ENCODE measurements around the gene USP26.
"Not testable (repeated sequence)": the region's sequence is repeated elsewhere in the genome, so short reads cannot be mapped to it uniquely, and the experiment has no call there.

USP26 gene, protein sequence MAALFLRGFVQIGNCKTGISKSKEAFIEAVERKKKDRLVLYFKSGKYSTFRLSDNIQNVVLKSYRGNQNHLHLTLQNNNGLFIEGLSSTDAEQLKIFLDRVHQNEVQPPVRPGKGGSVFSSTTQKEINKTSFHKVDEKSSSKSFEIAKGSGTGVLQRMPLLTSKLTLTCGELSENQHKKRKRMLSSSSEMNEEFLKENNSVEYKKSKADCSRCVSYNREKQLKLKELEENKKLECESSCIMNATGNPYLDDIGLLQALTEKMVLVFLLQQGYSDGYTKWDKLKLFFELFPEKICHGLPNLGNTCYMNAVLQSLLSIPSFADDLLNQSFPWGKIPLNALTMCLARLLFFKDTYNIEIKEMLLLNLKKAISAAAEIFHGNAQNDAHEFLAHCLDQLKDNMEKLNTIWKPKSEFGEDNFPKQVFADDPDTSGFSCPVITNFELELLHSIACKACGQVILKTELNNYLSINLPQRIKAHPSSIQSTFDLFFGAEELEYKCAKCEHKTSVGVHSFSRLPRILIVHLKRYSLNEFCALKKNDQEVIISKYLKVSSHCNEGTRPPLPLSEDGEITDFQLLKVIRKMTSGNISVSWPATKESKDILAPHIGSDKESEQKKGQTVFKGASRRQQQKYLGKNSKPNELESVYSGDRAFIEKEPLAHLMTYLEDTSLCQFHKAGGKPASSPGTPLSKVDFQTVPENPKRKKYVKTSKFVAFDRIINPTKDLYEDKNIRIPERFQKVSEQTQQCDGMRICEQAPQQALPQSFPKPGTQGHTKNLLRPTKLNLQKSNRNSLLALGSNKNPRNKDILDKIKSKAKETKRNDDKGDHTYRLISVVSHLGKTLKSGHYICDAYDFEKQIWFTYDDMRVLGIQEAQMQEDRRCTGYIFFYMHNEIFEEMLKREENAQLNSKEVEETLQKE

GRCh38 chrX:133097031-133097430, at the start of gene USP26:
TSS of gene USP26 (minus strand) at chrX:133097109. CDS start at chrX:133028220, 68,889 bp downstream.
- no peak for DNase-seq

- no peak for DNase-seq
Measured at GRCh38 chrX:133134282-133134681, 37.4 kb upstream of the USP26 start.

- DNase-seq, result no peak
Measured at GRCh38 chrX:133120406-133120805, 23.5 kb upstream of the USP26 start.

GRCh38 chrX:133094098-133094731, 2.7 kb downstream of the USP26 start:
- DNase-seq, result no peak

DNA sequence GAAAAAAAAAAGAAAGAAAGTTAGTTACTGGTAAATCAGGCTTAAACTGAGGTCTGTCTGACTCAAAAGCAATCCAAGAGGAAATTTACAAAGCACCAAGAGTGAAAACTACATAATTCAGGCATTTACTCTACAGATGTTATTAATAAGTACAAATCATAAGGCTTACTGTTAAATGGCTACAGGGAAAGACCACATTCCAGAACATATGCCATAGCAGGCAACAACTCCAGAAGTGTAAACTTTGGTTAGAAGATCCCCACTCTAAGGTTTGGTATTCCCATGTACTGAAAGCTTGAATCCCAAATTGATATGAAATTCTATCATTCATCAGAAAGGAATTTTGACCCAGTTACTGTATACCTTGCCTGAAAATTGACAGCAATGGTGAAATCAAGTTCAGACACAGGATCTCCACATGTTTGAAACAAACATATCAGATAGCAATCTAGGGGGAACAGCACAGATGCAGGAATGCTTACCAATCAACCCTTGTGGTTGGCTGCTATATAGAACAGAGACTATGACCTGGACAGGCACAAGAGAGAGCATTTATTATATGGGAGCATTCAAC, 6.6 kb downstream of the USP26 start:
- DNase-seq, result no peak

- DNase-seq, result no peak
Measured at GRCh38 chrX:133089411-133089810, 7.5 kb downstream of the USP26 start.

DNA sequence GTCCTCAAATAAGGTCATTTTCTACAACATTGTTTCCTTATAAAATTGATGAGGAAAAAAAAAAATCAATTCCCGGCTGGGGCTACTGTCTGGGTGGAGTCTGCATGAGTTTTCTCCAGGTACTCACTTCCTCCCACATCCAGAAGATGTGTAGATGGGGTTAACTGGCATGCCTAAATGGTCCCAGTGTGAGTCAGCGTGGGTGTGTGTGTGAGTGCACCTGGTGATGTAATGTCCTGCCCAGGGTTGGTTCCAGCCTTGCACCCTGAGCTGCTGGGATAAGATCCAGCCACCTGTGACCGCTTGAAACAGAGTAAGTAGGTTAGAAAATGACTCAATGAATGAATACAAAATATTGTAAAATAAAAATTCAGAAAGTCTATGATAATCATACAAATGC, 11.1 kb downstream of the USP26 start:
- DNase-seq, result no peak

DNA sequence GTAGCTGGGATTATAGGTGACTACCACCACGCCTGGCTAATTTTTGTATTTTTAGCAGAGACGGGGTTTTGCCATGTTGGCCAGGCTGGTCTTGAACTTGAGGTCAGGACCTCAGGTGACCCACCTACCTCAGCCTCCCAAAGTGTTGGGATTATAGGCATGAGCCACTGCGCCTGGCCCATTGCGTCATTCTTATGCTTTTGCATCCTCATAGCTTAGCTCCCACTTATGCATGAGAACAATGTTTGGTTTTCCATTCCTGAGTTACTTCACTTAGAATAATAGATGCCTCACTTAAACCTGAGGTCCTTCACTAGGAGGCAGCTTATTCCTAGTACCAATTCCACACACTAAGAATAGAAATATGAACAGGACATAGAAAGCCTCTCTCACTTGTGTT, 11.9 kb downstream of the USP26 start:
- not testable (repeated sequence) for DNase-seq

- no peak for DNase-seq
Measured at GRCh38 chrX:133083899-133084298, 13.0 kb downstream of the USP26 start.

DNA sequence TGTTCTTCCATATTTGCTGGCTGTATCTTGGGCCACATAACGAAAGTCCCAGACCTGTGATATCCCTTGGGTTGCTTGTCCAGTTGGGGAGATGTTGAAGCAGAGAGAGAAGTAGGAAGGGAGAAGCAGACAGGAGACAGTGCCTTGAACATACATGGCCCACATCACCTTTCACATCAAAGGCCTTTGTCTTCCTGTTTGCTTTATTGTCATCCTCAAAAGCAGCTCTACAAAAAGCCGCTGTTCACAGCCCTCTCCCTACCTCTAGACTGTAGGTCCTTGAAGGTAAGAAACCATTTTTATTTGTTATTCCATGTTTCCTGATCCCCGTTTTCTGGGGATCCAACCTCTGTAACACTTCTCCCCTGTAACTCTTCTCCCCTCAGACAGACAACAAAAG, 14.9 kb downstream of the USP26 start:
- no peak for DNase-seq

- DNase-seq, result not testable (repeated sequence)
Measured at GRCh38 chrX:133077856-133078255, 19.1 kb downstream of the USP26 start.

- DNase-seq, result no peak
Measured at GRCh38 chrX:133072566-133072965, 24.3 kb downstream of the USP26 start.

DNA sequence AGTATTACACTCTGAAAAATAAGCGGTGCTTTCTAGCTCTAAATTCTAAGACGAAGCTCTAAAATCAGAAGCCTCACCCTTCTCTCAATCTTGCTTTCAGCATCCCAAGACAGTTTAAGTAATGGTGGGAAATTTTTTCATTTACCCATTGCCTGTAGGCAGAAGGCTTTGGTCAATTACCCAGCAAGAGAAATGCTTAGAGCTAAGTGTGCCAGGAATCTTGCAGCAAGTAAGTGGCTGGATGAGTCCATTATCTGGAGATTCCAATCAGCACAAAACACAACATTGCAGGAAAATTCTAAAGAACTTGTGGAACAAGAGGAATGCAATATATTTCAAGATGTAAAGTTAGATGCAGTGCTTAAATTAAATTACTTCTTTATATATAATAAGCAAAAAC, 28.4 kb downstream of the USP26 start:
- DNase-seq, result no peak

- no peak for DNase-seq
Measured at GRCh38 chrX:133056341-133056740, 40.6 kb downstream of the USP26 start.

DNA sequence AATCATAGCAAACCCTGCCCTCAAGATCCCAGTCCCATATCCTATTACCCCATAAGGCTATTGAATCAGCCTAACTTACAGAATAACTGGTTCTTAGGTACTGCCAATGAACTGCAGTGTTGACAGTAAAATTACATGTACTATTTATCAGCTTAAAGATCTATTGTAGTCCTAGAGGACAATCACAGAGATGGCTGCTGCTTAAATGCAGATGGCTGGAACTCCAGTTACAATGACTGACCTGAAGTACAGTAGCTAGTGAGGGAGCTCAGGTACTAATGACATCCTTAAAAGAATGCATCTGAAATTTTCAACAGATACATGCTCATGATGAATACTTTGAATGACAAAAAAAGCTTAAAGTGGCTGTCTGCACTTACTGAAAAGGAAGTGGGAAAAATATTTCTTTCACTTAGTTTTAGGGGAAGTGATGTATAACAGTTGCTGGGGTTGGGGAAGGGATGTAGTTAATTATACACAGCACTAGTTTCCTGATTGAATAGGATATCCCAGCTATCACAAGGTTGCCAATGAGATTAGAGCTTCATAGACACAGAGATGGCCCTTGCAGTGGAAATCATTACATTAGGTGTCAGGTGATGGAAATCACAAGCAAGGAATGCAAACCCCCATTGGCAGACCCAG, 42.0 kb downstream of the USP26 start:
- no peak for DNase-seq

DNA sequence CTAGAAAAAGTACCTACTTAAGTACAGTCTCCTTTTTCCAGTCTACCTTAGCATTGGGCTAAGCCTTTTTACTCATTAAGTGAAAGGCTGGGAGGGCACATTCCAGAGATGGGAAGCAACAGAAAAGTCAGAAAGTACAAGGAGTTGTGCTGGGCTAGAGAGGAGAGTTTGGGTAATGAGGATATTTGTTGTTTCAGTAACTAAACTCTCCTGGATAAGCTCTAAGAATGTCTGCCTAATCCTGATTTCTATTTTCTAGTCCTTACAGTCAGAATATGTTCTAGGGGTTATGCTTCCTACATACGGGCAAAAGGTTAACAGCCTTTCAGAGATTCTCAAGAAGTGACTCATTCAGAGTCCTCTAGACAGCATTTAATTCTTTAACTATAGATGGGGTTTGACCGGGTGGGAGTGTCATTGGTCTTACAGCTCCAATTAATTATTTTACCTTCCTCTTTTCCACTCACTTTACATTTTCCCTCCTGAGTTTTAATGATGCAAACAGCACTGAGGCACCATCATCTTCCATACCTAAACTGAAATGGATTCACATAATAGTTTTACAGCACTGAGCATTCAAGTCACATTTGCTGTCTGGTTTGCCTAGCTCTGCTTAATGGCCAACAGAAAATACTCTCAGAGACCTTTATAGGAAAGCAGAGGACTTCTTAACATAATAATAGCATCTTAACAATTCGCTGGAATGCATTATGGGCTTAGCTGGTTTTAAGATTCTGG, 42.9 kb downstream of the USP26 start:
- DNase-seq, result no peak

DNA sequence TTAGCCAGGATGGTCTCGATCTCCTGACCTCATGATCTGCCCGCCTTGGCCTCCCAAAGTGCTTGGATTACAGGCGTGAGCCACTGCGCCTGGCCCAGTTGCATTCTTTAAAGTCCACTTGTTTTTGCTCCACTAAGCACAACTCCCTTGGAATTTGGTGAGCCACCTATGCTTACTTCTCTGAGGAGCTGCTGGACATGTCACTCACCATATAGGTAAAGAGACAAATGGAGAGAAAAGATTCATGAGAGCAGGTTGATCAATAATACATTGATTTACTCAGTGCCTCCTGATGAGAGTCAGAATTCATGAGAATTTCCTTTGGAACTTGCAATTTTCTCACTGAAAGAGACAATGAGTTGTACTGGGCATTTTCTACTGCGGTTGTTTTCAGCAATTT, 48.2 kb downstream of the USP26 start:
- no peak for DNase-seq

- DNase-seq, result no peak
Measured at GRCh38 chrX:133046601-133047000, 50.3 kb downstream of the USP26 start.

- DNase-seq, result no peak
Measured at GRCh38 chrX:133045986-133046385, 50.9 kb downstream of the USP26 start.

- DNase-seq, result not testable (repeated sequence)
Measured at GRCh38 chrX:133044145-133044786, 52.6 kb downstream of the USP26 start.
